Measurements from ENCODE around the gene GLT1D1.

The GLT1D1 gene

GRCh38 chr12:128908254-128908653 lies 55.0 kb downstream of the GLT1D1 start:
- TF ChIP-seq ZNF8 (CRISPR knock-in tag; IDR thresholded peaks at IDR 0.05) = no peak
- no peak for TF ChIP-seq CREB5 (CRISPR knock-in tag; IDR thresholded peaks at IDR 0.05; ENCODE audit: low read depth)
- no peak for TF ChIP-seq SNAI2 (CRISPR knock-in tag; IDR thresholded peaks at IDR 0.05)
- TF ChIP-seq, protein P1, sequence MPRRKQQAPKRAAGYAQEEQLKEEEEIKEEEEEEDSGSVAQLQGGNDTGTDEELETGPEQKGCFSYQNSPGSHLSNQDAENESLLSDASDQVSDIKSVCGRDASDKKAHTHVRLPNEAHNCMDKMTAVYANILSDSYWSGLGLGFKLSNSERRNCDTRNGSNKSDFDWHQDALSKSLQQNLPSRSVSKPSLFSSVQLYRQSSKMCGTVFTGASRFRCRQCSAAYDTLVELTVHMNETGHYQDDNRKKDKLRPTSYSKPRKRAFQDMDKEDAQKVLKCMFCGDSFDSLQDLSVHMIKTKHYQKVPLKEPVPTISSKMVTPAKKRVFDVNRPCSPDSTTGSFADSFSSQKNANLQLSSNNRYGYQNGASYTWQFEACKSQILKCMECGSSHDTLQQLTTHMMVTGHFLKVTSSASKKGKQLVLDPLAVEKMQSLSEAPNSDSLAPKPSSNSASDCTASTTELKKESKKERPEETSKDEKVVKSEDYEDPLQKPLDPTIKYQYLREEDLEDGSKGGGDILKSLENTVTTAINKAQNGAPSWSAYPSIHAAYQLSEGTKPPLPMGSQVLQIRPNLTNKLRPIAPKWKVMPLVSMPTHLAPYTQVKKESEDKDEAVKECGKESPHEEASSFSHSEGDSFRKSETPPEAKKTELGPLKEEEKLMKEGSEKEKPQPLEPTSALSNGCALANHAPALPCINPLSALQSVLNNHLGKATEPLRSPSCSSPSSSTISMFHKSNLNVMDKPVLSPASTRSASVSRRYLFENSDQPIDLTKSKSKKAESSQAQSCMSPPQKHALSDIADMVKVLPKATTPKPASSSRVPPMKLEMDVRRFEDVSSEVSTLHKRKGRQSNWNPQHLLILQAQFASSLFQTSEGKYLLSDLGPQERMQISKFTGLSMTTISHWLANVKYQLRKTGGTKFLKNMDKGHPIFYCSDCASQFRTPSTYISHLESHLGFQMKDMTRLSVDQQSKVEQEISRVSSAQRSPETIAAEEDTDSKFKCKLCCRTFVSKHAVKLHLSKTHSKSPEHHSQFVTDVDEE (CRISPR knock-in tag; IDR thresholded peaks at IDR 0.05) = no peak
- no peak for TF ChIP-seq ZC3H10 (CRISPR knock-in tag; IDR thresholded peaks at IDR 0.05)
- no peak for TF ChIP-seq GLIS3 (CRISPR knock-in tag; IDR thresholded peaks at IDR 0.05)
- no peak for TF ChIP-seq ZNF565 (CRISPR knock-in tag; conservative IDR thresholded peaks at IDR 0.05; ENCODE audit: low read depth)
- no peak for TF ChIP-seq TCF4 (CRISPR knock-in tag; IDR thresholded peaks at IDR 0.05; ENCODE audit: borderline replicate concordance)
- no peak for TF ChIP-seq BACH2 (CRISPR knock-in tag; IDR thresholded peaks at IDR 0.05; ENCODE audit: borderline replicate concordance)
- TF ChIP-seq ZNF70 (CRISPR knock-in tag; IDR thresholded peaks at IDR 0.05) = no peak
- TF ChIP-seq PPARA (CRISPR knock-in tag; IDR thresholded peaks at IDR 0.05; ENCODE audit: borderline replicate concordance) = no peak
- no peak for TF ChIP-seq ZFP30 (CRISPR knock-in tag; IDR thresholded peaks at IDR 0.05)
- ATAC-seq = no peak

DNA sequence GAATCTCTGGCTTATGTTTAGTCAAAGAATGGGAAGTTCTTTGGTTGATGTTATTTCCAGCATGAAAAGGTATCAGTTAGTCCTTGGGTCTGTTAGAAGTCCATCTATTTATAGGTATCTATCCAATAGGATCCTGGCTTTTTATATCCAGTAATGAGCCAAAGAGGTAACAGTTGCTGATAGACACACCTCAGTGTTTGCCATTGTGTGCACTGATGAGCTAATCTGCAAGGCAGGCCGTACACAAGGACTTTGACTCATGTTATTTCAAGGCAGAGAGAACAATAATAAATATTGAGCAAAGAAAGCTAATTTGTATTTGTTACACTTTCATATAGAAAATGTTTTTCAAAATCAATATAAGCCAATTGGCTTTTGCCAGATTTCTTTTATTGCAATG lies 56.4 kb downstream of the GLT1D1 start:
- ATAC-seq = no peak

GRCh38 chr12:128910629-128911028 lies 57.4 kb downstream of the GLT1D1 start:
- TF ChIP-seq OSR1 (CRISPR knock-in tag; IDR thresholded peaks at IDR 0.05) = no peak
- ATAC-seq = no peak

More for the DNA sequence above, 56.4 kb downstream of the GLT1D1 start:
- TF ChIP-seq ZFP3 (CRISPR knock-in tag; IDR thresholded peaks at IDR 0.05) (no peak), ZNF70 (CRISPR knock-in tag; IDR thresholded peaks at IDR 0.05) (no peak), TCF4 (CRISPR knock-in tag; IDR thresholded peaks at IDR 0.05; ENCODE audit: borderline replicate concordance) (no peak), ZFP30 (CRISPR knock-in tag; IDR thresholded peaks at IDR 0.05) (no peak), GLIS3 (CRISPR knock-in tag; IDR thresholded peaks at IDR 0.05) (no peak), PPARA (CRISPR knock-in tag; IDR thresholded peaks at IDR 0.05; ENCODE audit: borderline replicate concordance) (no peak), POU6F1 (CRISPR knock-in tag; IDR thresholded peaks at IDR 0.05; ENCODE audit: borderline replicate concordance, low read depth) (no peak), ISL1 (CRISPR knock-in tag; IDR thresholded peaks at IDR 0.05) (no peak)

GRCh38 chr12:128911861-128912260 lies 58.6 kb downstream of the GLT1D1 start:
- no peak for TF ChIP-seq CSRNP3 (CRISPR knock-in tag; IDR thresholded peaks at IDR 0.05)
- no peak for TF ChIP-seq ZC3H10 (CRISPR knock-in tag; IDR thresholded peaks at IDR 0.05)
- no peak for TF ChIP-seq ISL1 (CRISPR knock-in tag; IDR thresholded peaks at IDR 0.05)
- TF ChIP-seq BACH2 (CRISPR knock-in tag; IDR thresholded peaks at IDR 0.05; ENCODE audit: borderline replicate concordance) = no peak
- TF ChIP-seq ZNF565 (CRISPR knock-in tag; conservative IDR thresholded peaks at IDR 0.05; ENCODE audit: low read depth) = no peak
- ATAC-seq = no peak

GRCh38 chr12:128914908-128915563 lies 61.8 kb downstream of the GLT1D1 start:
- ATAC-seq = no peak
- TF ChIP-seq PATZ1 (CRISPR knock-in tag; IDR thresholded peaks at IDR 0.05; ENCODE audit: borderline replicate concordance) (no peak), ZFP3 (CRISPR knock-in tag; IDR thresholded peaks at IDR 0.05) (no peak), RARB (CRISPR knock-in tag; IDR thresholded peaks at IDR 0.05) (no peak), CSRNP3 (CRISPR knock-in tag; IDR thresholded peaks at IDR 0.05) (no peak), ARNTL (CRISPR knock-in tag; IDR thresholded peaks at IDR 0.05; ENCODE audit: borderline replicate concordance, low read depth) (no peak), OSR1 (CRISPR knock-in tag; IDR thresholded peaks at IDR 0.05) (no peak), ESRRG (CRISPR knock-in tag; IDR thresholded peaks at IDR 0.05) (no peak), POU6F1 (CRISPR knock-in tag; IDR thresholded peaks at IDR 0.05; ENCODE audit: borderline replicate concordance, low read depth) (no peak), GLIS3 (CRISPR knock-in tag; IDR thresholded peaks at IDR 0.05) (no peak), ZNF70 (CRISPR knock-in tag; IDR thresholded peaks at IDR 0.05) (no peak)
